ENCODE measurements around the gene NKX6-2.
"Not testable (repeated sequence)": the region's sequence is repeated elsewhere in the genome, so short reads cannot be mapped to it uniquely, and the experiment has no call there.

Gene NKX6-2

DNA sequence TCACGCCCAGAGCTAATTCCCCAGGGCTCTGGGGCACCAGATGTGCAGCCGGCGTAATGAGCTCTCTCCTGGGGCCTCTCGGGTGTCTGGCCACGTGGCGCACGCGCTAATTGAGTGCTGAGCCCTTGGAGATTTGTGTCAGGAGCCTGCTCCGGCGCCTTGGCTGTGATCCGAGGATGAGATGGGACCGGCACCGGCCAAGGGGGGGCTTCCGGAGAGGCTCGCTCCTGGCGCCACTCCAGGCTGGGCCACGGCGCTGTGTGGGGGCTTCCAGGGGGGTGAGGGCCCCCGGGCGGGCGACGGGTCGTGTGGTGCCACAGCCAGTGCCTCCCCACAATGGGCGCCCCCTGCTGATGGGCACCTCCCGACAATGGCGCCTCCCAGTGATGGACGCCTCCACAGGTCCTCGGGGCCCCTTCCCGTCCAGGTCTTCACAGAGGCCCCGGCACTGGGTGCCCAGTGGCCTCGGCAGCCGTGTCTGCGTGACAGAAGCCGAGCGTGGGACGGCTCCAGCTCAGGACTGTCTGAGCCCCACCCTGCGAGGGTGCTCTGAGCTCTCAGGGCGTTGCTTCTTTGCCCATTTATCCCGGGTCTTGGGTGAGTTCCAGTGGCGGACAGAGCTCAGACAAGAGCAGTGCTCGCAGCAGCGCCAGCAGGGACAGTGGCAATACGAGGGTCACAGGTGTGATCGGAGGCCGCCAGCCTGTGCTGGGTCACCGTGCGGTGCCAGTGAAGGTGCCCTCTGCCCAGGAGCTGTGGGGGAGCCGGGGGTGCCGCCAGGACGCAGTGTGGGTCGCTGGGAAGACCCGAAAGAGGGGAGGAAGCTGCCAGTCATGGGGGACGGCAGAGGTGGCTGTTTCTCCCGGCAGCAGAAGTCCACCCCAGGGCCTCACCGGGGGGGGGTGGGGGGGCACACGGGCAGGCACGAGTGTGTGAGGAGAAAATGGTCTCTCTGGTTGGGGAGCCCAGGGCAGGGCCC is 8.2 kb upstream of the NKX6-2 start:
- Mint-ChIP-seq H3K4me1 (ENCODE audit: low read depth) (no peaks in the 10 kb centered on the region), H3K9me3 (ENCODE audit: low read depth) (no peaks in the 10 kb centered on the region), H3K4me3 (no peak overlapping the region), H3K36me3 (no peaks in the 10 kb centered on the region), H3K27me3 (peaks cover 2% of the 10 kb centered on the region), H3K27ac (no peak overlapping the region)

- Mint-ChIP-seq H3K4me3 (no peak overlapping the region), H3K9me3 (ENCODE audit: low read depth) (no peaks in the 10 kb centered on the region), H3K27me3 (peaks cover 2% of the 10 kb centered on the region), H3K4me1 (ENCODE audit: low read depth) (no peaks in the 10 kb centered on the region), H3K27ac (no peak overlapping the region), H3K36me3 (no peaks in the 10 kb centered on the region)
These were observed 7.3 kb upstream of the NKX6-2 start for GRCh38 chr10:132793213-132793612.

GRCh38 chr10:132792796-132793195 is 6.8 kb upstream of the NKX6-2 start:
- H3K4me1 Mint-ChIP-seq (ENCODE audit: low read depth), result no peaks in the 10 kb centered on the region
- H3K9me3 Mint-ChIP-seq (ENCODE audit: low read depth), result no peaks in the 10 kb centered on the region
- no peaks in the 10 kb centered on the region for H3K36me3 Mint-ChIP-seq
- no peak overlapping the region for H3K4me3 Mint-ChIP-seq
- H3K27me3 Mint-ChIP-seq, result peaks cover 2% of the 10 kb centered on the region
- H3K27ac Mint-ChIP-seq, result no peak overlapping the region

- not testable (repeated sequence) for H3K36me3 Mint-ChIP-seq; H3K27me3 Mint-ChIP-seq; H3K9me3 Mint-ChIP-seq (ENCODE audit: low read depth); H3K4me3 Mint-ChIP-seq; H3K4me1 Mint-ChIP-seq (ENCODE audit: low read depth); H3K27ac Mint-ChIP-seq
These were observed 6.2 kb upstream of the NKX6-2 start for GRCh38 chr10:132792099-132792498.

DNA sequence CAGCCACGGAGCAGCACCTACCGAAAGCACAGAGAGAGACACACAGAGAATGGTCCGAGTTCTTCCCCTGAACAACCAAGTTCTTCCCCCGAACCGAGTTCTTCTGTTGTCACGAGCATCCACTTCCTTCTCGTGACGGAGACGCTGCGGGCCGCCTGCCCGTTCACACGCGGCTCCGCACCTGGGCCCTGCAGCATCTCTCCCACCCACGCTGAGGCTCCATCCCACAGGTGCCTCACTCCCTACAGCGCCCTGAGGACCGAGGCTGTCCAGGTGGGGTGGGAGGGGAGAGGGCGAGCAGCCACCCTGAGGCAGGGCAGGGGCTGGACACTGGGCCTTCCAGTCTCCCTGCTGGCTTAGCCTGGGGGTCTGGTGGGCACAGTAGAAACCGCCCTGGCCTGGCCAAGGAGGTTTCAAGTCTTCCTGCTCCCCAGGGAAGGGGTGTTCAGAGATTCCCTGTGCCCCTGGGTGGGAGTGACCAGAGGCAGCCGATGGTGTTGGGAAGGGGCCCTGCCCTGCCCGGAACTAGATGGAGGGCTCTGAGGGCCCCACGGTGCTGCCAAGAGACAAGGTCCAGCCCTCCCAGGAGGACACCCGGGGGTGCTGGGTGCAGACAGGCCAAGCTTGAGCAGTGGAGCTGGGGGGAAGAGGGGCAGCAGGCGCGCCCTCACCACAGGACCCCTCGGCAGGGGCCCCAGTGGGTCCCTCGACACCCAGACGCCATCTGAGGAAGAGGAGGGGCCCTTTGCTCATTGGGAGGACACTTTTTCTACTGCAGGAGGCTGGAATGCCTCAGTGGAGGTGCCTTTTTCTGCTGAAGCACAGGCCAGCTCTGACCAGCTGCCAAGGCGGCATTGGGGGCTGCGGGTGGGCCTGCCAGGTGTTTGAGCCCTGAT is 5.2 kb upstream of the NKX6-2 start:
- Mint-ChIP-seq H3K4me3 (no peak overlapping the region), H3K4me1 (ENCODE audit: low read depth) (peaks cover under 1% of the 10 kb centered on the region), H3K27me3 (peaks cover 2% of the 10 kb centered on the region), H3K9me3 (ENCODE audit: low read depth) (no peaks in the 10 kb centered on the region), H3K36me3 (no peaks in the 10 kb centered on the region), H3K27ac (no peak overlapping the region)

DNA sequence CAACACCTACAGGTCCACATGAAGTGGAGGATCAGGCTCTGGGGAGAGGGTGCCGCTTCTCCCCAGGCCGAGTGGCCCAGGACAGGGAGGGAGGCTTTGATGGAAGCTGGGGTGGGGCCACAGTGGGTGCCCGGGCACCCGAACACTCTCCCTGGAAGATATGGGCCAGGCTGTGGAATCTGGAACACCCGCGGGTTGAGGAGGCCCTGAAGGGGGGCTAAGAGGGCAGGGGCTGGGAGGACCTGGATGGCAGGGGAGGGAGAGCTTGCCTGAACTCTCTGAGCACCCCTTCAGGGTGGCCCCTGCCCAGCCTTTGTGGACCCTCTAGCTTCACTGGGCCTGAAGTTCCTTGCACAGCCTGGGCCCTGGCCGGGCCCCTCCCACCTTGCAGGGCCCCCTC is 4.5 kb upstream of the NKX6-2 start:
- Mint-ChIP-seq H3K27me3 (peaks cover 2% of the 10 kb centered on the region), H3K4me1 (ENCODE audit: low read depth) (peaks cover 1% of the 10 kb centered on the region)

DNA sequence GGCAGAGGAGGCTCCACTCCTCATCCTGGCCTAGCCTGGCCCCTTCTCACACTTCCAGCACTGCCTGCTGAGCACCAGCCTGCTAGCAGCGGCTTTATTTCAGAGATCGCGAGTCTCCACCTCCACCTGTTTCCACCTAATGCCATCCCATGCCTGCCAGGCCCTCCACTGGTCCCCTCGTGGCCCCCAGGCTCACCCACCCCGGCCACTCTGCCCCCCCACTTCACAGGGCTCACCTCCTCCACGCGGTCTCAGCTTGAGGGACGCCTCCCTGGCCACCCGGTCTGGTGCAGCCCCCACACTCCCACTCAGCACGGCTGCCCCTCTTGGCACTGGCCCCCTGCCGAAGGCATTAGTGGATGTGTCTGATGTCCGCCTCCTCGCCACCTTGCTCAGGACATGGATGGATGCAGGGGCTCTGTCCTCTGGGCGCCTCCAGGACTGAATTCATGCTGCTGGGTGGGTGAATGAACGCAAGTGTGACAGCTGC is 3.8 kb upstream of the NKX6-2 start:
- Mint-ChIP-seq H3K9me3 (ENCODE audit: low read depth) (no peaks in the 10 kb centered on the region), H3K27ac (no peak overlapping the region), H3K4me1 (ENCODE audit: low read depth) (peaks cover 1% of the 10 kb centered on the region), H3K27me3 (peaks cover 2% of the 10 kb centered on the region), H3K4me3 (no peak overlapping the region), H3K36me3 (no peaks in the 10 kb centered on the region)

More for the DNA sequence above, 4.5 kb upstream of the NKX6-2 start:
- no peaks in the 10 kb centered on the region for H3K36me3 Mint-ChIP-seq
- no peaks in the 10 kb centered on the region for H3K9me3 Mint-ChIP-seq (ENCODE audit: low read depth)
- H3K4me3 Mint-ChIP-seq, result no peak overlapping the region
- no peak overlapping the region for H3K27ac Mint-ChIP-seq

- H3K9me3 Mint-ChIP-seq (ENCODE audit: low read depth), result no peaks in the 10 kb centered on the region
- no peaks in the 10 kb centered on the region for H3K36me3 Mint-ChIP-seq
- peaks cover 2% of the 10 kb centered on the region for H3K27me3 Mint-ChIP-seq
- no peak overlapping the region for H3K27ac Mint-ChIP-seq
- H3K4me3 Mint-ChIP-seq, result no peak overlapping the region
- H3K4me1 Mint-ChIP-seq (ENCODE audit: low read depth), result peaks cover 3% of the 10 kb centered on the region
These were observed 2.9 kb upstream of the NKX6-2 start for GRCh38 chr10:132788831-132789219.

GRCh38 chr10:132788180-132788830 is 2.4 kb upstream of the NKX6-2 start:
- H3K27me3 Mint-ChIP-seq, result peaks cover 2% of the 10 kb centered on the region
- peaks cover 4% of the 10 kb centered on the region for H3K36me3 Mint-ChIP-seq
- no peaks in the 10 kb centered on the region for H3K9me3 Mint-ChIP-seq (ENCODE audit: low read depth)
- no peak overlapping the region for H3K4me3 Mint-ChIP-seq
- H3K4me1 Mint-ChIP-seq (ENCODE audit: low read depth), result peaks cover 5% of the 10 kb centered on the region
- no peak overlapping the region for H3K27ac Mint-ChIP-seq

- peaks cover 4% of the 10 kb centered on the region for H3K27me3 Mint-ChIP-seq
These were observed 1.7 kb upstream of the NKX6-2 start for GRCh38 chr10:132787495-132788179.

GRCh38 chr10:132786884-132787494 is 1.0 kb upstream of the NKX6-2 start:
- H3K4me1 Mint-ChIP-seq (ENCODE audit: low read depth), result peaks cover 5% of the 10 kb centered on the region
- H3K36me3 Mint-ChIP-seq, result peaks cover 10% of the 10 kb centered on the region
- no peaks in the 10 kb centered on the region for H3K9me3 Mint-ChIP-seq (ENCODE audit: low read depth)
- no peak overlapping the region for H3K27ac Mint-ChIP-seq
- peaks cover 4% of the 10 kb centered on the region for H3K27me3 Mint-ChIP-seq
- no peak overlapping the region for H3K4me3 Mint-ChIP-seq

More at GRCh38 chr10:132787495-132788179, 1.7 kb upstream of the NKX6-2 start:
- Mint-ChIP-seq H3K4me1 (ENCODE audit: low read depth) (peaks cover 5% of the 10 kb centered on the region), H3K9me3 (ENCODE audit: low read depth) (no peaks in the 10 kb centered on the region), H3K27ac (no peak overlapping the region), H3K36me3 (peaks cover 9% of the 10 kb centered on the region), H3K4me3 (no peak overlapping the region)

DNA sequence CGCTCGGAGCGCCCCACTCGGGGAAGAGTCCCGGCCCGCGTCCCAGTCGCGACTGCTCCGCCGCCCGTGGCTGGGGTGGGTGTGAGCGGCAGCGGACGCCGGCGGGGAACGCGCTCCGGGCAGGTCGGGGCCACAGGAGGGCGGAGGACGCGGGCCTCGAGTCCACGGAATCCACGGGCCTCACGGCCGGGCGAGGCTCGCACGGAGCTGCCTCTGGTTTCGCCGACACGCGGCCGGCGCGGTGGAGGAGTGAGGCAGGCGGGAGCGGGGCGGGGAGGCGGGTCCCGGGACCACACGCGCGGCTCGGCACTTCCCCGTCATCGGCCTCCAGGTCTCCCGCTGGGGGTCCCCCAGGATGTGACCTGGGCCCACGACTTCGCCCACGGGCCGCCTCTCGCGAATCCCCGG is 533 bp upstream of the NKX6-2 start:
- no peak overlapping the region for H3K27ac Mint-ChIP-seq
- peaks cover 4% of the 10 kb centered on the region for H3K27me3 Mint-ChIP-seq
- H3K4me1 Mint-ChIP-seq (ENCODE audit: low read depth), result peaks cover 5% of the 10 kb centered on the region
- no peak overlapping the region for H3K4me3 Mint-ChIP-seq
- peaks cover 14% of the 10 kb centered on the region for H3K36me3 Mint-ChIP-seq
- no peaks in the 10 kb centered on the region for H3K9me3 Mint-ChIP-seq (ENCODE audit: low read depth)

- H3K27ac Mint-ChIP-seq, result no peak overlapping the region
- H3K4me1 Mint-ChIP-seq (ENCODE audit: low read depth), result peaks cover 5% of the 10 kb centered on the region
- H3K9me3 Mint-ChIP-seq (ENCODE audit: low read depth), result no peaks in the 10 kb centered on the region
- no peak overlapping the region for H3K4me3 Mint-ChIP-seq
- H3K27me3 Mint-ChIP-seq, result peaks cover 4% of the 10 kb centered on the region
- peaks cover 18% of the 10 kb centered on the region for H3K36me3 Mint-ChIP-seq
These were observed 853 bp downstream of the NKX6-2 start for GRCh38 chr10:132784866-132785722.
